NB4 (cell line): ENCODE results near the gene RMP24.

Experiments
- CTCF ChIP-seq: IDR thresholded peaks from one replicate; pipeline ENCODE4 v1.5.1; 2012; ENCODE audit warnings: low read depth, low read length
- MAX ChIP-seq: IDR thresholded peaks from 2 replicates; pipeline ENCODE4 v1.6.1; 2011; ENCODE audit warnings: low read depth, low read length
- MYC ChIP-seq: IDR thresholded peaks from 2 replicates; pipeline ENCODE4 v1.6.1; 2011; ENCODE audit warnings: low read depth, low read length
- POLR2A ChIP-seq: IDR thresholded peaks from 2 replicates; pipeline ENCODE4 v1.6.1; 2011; ENCODE audit warnings: mild to moderate bottlenecking; ENCODE audit not compliant: insufficient read length; ENCODE audit errors: extremely low read depth

- TF ChIP-seq CTCF (no peak), MYC (no peak), POLR2A (no peak), MAX (no peak)
These were observed 27.4 kb downstream of the RMP24 start for GRCh38 chr18:35999925-36000324.
